ENCODE data around the gene KRT72.
A peak's percentile ranks its signal among the peaks of the same experiment; 100 is the strongest.
"Not testable (repeated sequence)": the region's sequence is repeated elsewhere in the genome, so short reads cannot be mapped to it uniquely, and the experiment has no call there.

Gene KRT72

DNA sequence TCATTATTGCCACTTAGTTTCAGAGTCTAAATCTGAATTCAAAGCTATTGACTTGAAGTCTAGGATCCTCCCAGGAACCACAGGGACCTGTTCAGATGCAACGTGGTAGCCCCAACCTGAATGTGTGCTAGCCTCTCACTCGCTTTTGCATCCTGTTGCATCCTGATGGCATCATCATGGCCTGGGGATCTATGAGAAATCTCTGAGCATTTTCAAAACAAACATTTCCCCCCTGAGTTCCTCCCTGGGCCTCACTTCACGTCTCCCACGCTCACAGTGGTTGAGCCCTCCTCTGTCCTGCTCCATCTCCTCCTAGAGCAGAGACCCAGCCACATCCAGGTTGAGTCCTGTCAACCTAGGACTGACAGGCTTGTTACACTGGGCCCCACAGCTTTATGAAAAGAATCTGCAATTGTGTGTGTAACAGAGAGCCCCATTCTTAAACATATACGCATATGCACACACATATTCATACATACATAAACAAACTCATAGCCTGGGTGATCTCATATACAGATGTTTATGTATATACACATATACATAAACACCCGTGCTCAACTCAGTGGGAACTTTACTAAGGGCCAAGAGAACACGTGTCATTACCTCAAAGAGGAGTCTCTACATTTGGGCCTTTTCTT lies 5.4 kb upstream of the KRT72 start:
- TF ChIP-seq POLR2A (IDR thresholded peaks at IDR 0.05; ENCODE audit: low read length) (no peak), GATA1 (IDR thresholded peaks at IDR 0.05; ENCODE audit: low read depth, low read length) (no peak)
- peak in 1 of 2 experiments; percentile 43 for DNase-seq

- DNase-seq: no peak
- TF ChIP-seq POLR2A (IDR thresholded peaks at IDR 0.05; ENCODE audit: low read length) (no peak), GATA1 (IDR thresholded peaks at IDR 0.05; ENCODE audit: low read depth, low read length) (no peak)
These were observed 4.8 kb upstream of the KRT72 start for GRCh38 chr12:52606096-52606495.

GRCh38 chr12:52605542-52605941 lies 4.3 kb upstream of the KRT72 start:
- no peak for DNase-seq
- TF ChIP-seq POLR2A (IDR thresholded peaks at IDR 0.05; ENCODE audit: low read length): no peak
- no peak for TF ChIP-seq GATA1 (IDR thresholded peaks at IDR 0.05; ENCODE audit: low read depth, low read length)

- DNase-seq: no peak
- TF ChIP-seq POLR2A (IDR thresholded peaks at IDR 0.05; ENCODE audit: low read length) (no peak), GATA1 (IDR thresholded peaks at IDR 0.05; ENCODE audit: low read depth, low read length) (no peak)
These were observed 3.6 kb upstream of the KRT72 start for GRCh38 chr12:52604859-52605258.

GRCh38 chr12:52603314-52603713 lies 2.1 kb upstream of the KRT72 start:
- DNase-seq: no peak
- TF ChIP-seq POLR2A (IDR thresholded peaks at IDR 0.05; ENCODE audit: low read length): no peak
- no peak for TF ChIP-seq GATA1 (IDR thresholded peaks at IDR 0.05; ENCODE audit: low read depth, low read length)

- TF ChIP-seq GATA1 (IDR thresholded peaks at IDR 0.05; ENCODE audit: low read depth, low read length) (no peak), POLR2A (IDR thresholded peaks at IDR 0.05; ENCODE audit: low read length) (no peak)
- no peak for DNase-seq
These were observed 1.3 kb upstream of the KRT72 start for GRCh38 chr12:52602552-52602951.

GRCh38 chr12:52601671-52602070 lies 408 bp upstream of the KRT72 start:
- DNase-seq: no peak
- TF ChIP-seq GATA1 (IDR thresholded peaks at IDR 0.05; ENCODE audit: low read depth, low read length) (no peak), POLR2A (IDR thresholded peaks at IDR 0.05; ENCODE audit: low read length) (no peak)

GRCh38 chr12:52600475-52600874 lies 788 bp downstream of the KRT72 start:
- TF ChIP-seq GATA1 (IDR thresholded peaks at IDR 0.05; ENCODE audit: low read depth, low read length) (no peak), POLR2A (IDR thresholded peaks at IDR 0.05; ENCODE audit: low read length) (no peak)
- no peak for DNase-seq

DNA sequence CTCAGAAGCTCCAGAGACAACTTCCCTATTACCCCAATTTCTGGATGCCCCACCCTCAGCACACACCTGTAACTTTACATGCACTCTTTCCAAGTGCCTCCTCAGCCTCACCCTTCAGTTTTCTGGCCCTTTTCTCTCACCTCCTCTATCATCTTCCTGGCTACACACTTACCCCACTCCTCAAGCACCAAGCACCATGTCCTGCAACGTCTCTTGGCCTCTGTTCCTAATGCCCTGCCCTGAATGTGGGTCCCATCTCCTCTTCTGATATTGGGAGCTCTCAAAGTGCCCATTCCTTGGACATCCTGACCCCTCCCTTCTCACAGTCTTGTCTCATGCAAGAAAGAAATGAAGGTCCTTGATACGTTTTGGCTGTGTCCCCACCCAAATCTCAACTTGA lies 1.2 kb downstream of the KRT72 start:
- no peak for TF ChIP-seq GATA1 (IDR thresholded peaks at IDR 0.05; ENCODE audit: low read depth, low read length)
- no peak for TF ChIP-seq POLR2A (IDR thresholded peaks at IDR 0.05; ENCODE audit: low read length)
- DNase-seq: no peak

GRCh38 chr12:52598966-52599365 lies 2.3 kb downstream of the KRT72 start:
- DNase-seq: no peak
- no peak for TF ChIP-seq POLR2A (IDR thresholded peaks at IDR 0.05; ENCODE audit: low read length)
- no peak for TF ChIP-seq GATA1 (IDR thresholded peaks at IDR 0.05; ENCODE audit: low read depth, low read length)

- not testable (repeated sequence) for DNase-seq
These were observed 7.0 kb downstream of the KRT72 start for GRCh38 chr12:52594237-52594636.

DNA sequence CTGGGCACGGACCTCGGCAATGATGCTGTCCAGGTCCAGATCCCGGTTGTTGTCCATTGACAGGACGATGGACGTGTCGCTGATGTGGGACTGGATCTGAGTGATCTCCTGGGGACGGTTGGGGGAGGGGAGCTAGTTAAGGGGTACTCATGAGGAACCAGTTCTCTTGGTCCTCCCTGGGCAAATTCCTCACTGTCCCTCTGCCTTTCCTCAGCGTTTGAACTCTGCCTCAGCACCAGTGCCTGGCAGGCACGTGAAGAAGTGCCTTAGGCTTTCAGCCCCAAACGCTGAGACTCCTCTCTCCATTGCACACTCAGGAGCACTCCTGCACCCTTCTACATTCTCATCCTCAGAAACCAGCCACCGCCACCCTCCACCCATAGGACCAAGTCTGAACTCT lies 9.7 kb downstream of the KRT72 start:
- no peak for TF ChIP-seq POLR2A (IDR thresholded peaks at IDR 0.05; ENCODE audit: low read length)
- DNase-seq: no peak

GRCh38 chr12:52590021-52590420 lies 11.2 kb downstream of the KRT72 start:
- DNase-seq: no peak
- TF ChIP-seq GATA1 (IDR thresholded peaks at IDR 0.05; ENCODE audit: low read depth, low read length) (no peak), POLR2A (IDR thresholded peaks at IDR 0.05; ENCODE audit: low read length) (no peak)

GRCh38 chr12:52587563-52587962 lies 13.7 kb downstream of the KRT72 start:
- TF ChIP-seq GATA1 (IDR thresholded peaks at IDR 0.05; ENCODE audit: low read depth, low read length): no peak
- TF ChIP-seq POLR2A (IDR thresholded peaks at IDR 0.05; ENCODE audit: low read length): no peak
- no peak for DNase-seq

DNA sequence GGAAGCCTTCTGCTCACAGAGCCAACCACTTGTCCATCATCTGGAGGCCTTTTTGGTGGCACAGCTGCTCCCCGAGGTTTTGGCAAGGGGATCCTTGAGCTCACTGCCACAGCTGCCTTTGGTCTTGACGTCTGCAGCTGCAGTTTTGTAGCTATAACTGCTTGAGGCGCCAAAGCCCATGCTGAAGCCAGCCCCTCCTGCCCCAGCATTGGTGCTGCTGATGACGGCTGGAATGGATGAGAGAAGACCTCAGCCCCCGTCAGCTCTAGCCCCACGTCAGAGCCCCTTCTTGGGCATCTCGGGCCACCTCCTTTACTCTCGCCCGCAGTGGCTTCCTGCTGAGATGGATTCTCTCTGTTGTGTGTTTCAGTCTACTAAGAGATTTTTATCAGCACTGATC lies 15.3 kb downstream of the KRT72 start:
- DNase-seq: peak in 1 of 2 experiments; percentile 24
- TF ChIP-seq POLR2A (IDR thresholded peaks at IDR 0.05; ENCODE audit: low read length) (no peak), GATA1 (IDR thresholded peaks at IDR 0.05; ENCODE audit: low read depth, low read length) (no peak)

DNA sequence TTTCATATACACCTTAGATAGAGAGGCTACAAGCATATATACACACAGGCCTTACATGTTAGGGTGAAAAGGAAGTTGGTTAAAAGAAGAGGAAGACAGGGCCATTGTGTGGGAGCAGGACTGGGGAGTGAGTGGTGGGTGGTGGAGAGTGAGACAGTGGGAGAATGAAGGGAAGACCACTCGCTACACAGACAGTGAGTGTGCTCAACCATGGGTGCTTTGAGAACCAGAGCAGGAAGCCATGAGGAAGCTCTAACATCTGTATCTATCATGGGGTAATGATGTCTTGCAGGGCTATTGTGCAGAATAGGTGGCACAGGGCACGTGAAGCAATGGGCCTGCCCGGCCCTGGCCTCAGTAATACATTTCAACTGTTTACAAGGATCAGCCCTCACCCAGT lies 16.2 kb downstream of the KRT72 start:
- TF ChIP-seq GATA1 (IDR thresholded peaks at IDR 0.05; ENCODE audit: low read depth, low read length) (no peak), POLR2A (IDR thresholded peaks at IDR 0.05; ENCODE audit: low read length) (no peak)
- no peak for DNase-seq
